HepG2 (cell line): ENCODE results near the gene CTRL.

Experiments used
- ATF2 ChIP-seq: sonication (generic); formaldehyde crosslinking; IDR thresholded peaks from 2 replicates; pipeline ENCODE4 v1.4.0; 2020; ENCODE audit warnings: missing genetic modification reagents
- CTCF ChIP-seq: sonication (generic); formaldehyde crosslinking; IDR thresholded peaks from 2 replicates; pipeline ENCODE4 v1.5.0; 2020; ENCODE audit warnings: mild to moderate bottlenecking, missing genetic modification reagents, moderate library complexity
- EP300 ChIP-seq, 3 experiments: sonication (generic) in 1 of 3; formaldehyde crosslinking in 1 of 3; IDR thresholded peaks; 2 replicates each; pipeline versions ENCODE4 v1.5.1 to v1.6.1; 2011 to 2020; ENCODE audit warnings: low read depth in 2 of 3, low read length in 2 of 3, borderline replicate concordance in 1 of 3, improper control_type of control experiment in 1 of 3, mild to moderate bottlenecking in 1 of 3, missing genetic modification reagents in 1 of 3, moderate library complexity in 1 of 3
- EZH2 ChIP-seq: conservative IDR thresholded peaks from 2 replicates; pipeline ENCODE4 v1.6.1; 2012; ENCODE audit warnings: mild to moderate bottlenecking, low read depth, low read length, moderate library complexity
- KDM1A ChIP-seq: IDR thresholded peaks from 2 replicates; pipeline ENCODE4 v1.6.1; 2016; ENCODE audit warnings: missing compliant biosample characterization
- PHB2 ChIP-seq: fragments of 450-650 bp; IDR thresholded peaks from 2 replicates; pipeline ENCODE4 v1.6.1; 2018; ENCODE audit not compliant: partially characterized antibody
- SNRNP70 ChIP-seq: fragments of 200-400 bp; formaldehyde crosslinking; IDR thresholded peaks from 2 replicates; pipeline ENCODE4 v1.6.1; 2017; ENCODE audit warnings: mild to moderate bottlenecking, low read depth, low read length, moderate library complexity
- TCF7 ChIP-seq: sonication (generic); IDR thresholded peaks from 2 replicates; pipeline ENCODE4 v1.6.1; 2016; ENCODE audit warnings: antibody characterized with exemption, low read depth
- ZFP36 ChIP-seq: fragments of 150-350 bp; IDR thresholded peaks from 2 replicates; pipeline ENCODE4 v1.6.1; 2018; ENCODE audit warnings: borderline replicate concordance, low read length, low read depth; ENCODE audit not compliant: partially characterized antibody
- ZKSCAN8 ChIP-seq: IDR thresholded peaks from 2 replicates; pipeline ENCODE4 v1.6.1; 2016; ENCODE audit warnings: borderline replicate concordance, missing genetic modification reagents, missing compliant biosample characterization
- ZNF460 ChIP-seq: sonication (generic); formaldehyde crosslinking; IDR thresholded peaks from 2 replicates; pipeline ENCODE4 v1.5.1; 2020; ENCODE audit warnings: missing genetic modification reagents, mild to moderate bottlenecking, borderline replicate concordance
- ZNF609 ChIP-seq: sonication (generic); formaldehyde crosslinking; IDR thresholded peaks from 2 replicates; pipeline ENCODE4 v1.4.0; 2020; ENCODE audit warnings: mild to moderate bottlenecking, missing genetic modification reagents, borderline replicate concordance

- TF ChIP-seq CTCF (CRISPR knock-in tag): no peak
- no peak for TF ChIP-seq PHB2
- TF ChIP-seq ATF2 (CRISPR knock-in tag): no peak
- no peak for TF ChIP-seq ZKSCAN8 (CRISPR knock-in tag)
- TF ChIP-seq TCF7: no peak
- TF ChIP-seq KDM1A (CRISPR knock-in tag): no peak
- TF ChIP-seq ZFP36: no peak
- no peak for TF ChIP-seq ZNF609 (CRISPR knock-in tag)
- TF ChIP-seq ZNF460: no peak
- TF ChIP-seq EP300 (IDR thresholded peaks at IDR 0.05; ENCODE audit: low read depth in 2 of 2, low read length in 2 of 2): no peak
- no peak for TF ChIP-seq EP300 (CRISPR knock-in tag; IDR thresholded peaks at IDR 0.05; ENCODE audit: borderline replicate concordance)
- no peak for TF ChIP-seq EZH2
- no peak for TF ChIP-seq SNRNP70
Measured at GRCh38 chr16:67888331-67888730, 43.3 kb downstream of the CTRL start.
